Measurements from ENCODE around the gene MYO7B.

MYO7B gene

DNA sequence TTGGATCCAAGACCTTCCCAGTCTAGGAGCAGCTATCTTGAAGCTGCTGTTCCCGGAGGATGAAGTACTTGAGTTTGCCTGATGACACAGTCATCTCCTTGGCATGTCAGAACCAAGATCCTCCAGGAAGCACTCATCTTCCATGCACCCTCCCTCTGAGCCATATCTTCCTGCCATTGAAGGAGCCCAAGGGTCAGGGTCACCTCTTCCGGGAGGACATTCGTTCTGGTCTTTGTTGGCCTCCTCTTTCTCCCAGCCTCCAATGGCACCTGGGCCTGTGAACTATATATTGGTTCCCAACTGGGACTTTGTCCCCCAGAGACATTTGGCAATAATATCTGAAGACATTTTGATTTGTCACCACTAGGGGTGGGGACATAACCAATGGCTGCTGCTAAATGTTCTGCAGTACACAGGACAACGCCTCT, 4.2 kb upstream of the MYO7B start:
- Histone ChIP-seq H4K20me1 (ENCODE audit: insufficient read depth, low read length) (no peaks in the 10 kb centered on the region), H3K79me2 (ENCODE audit: insufficient read depth, low read length) (no peaks in the 10 kb centered on the region), H3F3A (ENCODE audit: insufficient read depth, low read length) (no peaks in the 10 kb centered on the region), H3K27ac (ENCODE audit: low read depth, low read length, poor library complexity, severe bottlenecking) (no peak overlapping the region), H3K4me3 (ENCODE audit: low read depth, low read length, poor library complexity, severe bottlenecking) (no peak overlapping the region), H3K9me2 (ENCODE audit: low read depth, low read length) (no peaks in the 10 kb centered on the region), H3K27me3 (ENCODE audit: insufficient read depth, low read length) (no peaks in the 10 kb centered on the region; the same call in 1 of the 2 replicates), H3K36me3 (ENCODE audit: insufficient read depth, low read length) (no peaks in the 10 kb centered on the region), H3K4me1 (ENCODE audit: insufficient read depth, low read length, severe bottlenecking) (peaks cover 8% of the 10 kb centered on the region), H3K4me2 (ENCODE audit: low read length) (no peak overlapping the region), H3K9ac (ENCODE audit: low read length) (no peak overlapping the region), H2AFZ (ENCODE audit: low read length) (no peak overlapping the region), H3K9me3 (ENCODE audit: low read length) (no peaks in the 10 kb centered on the region)
- peak; percentile 13; the same call in 1 of the 2 replicates for TF ChIP-seq CTCF (IDR thresholded peaks at IDR 0.05; ENCODE audit: low read length)
- no peak for TF ChIP-seq EZH2 (IDR thresholded peaks at IDR 0.05; ENCODE audit: borderline replicate concordance, low read length)

- no peaks in the 10 kb centered on the region; the same call in 1 of the 2 replicates for H3K27me3 ChIP-seq (ENCODE audit: insufficient read depth, low read length)
- H3F3A ChIP-seq (ENCODE audit: insufficient read depth, low read length): no peaks in the 10 kb centered on the region
- H3K9me2 ChIP-seq (ENCODE audit: low read depth, low read length): no peaks in the 10 kb centered on the region
- H3K79me2 ChIP-seq (ENCODE audit: insufficient read depth, low read length): no peaks in the 10 kb centered on the region
- no peaks in the 10 kb centered on the region for H4K20me1 ChIP-seq (ENCODE audit: insufficient read depth, low read length)
- no peak overlapping the region for H3K27ac ChIP-seq (ENCODE audit: low read depth, low read length, poor library complexity, severe bottlenecking)
- H3K9ac ChIP-seq (ENCODE audit: low read length): no peak overlapping the region
- no peak overlapping the region for H3K4me3 ChIP-seq (ENCODE audit: low read depth, low read length, poor library complexity, severe bottlenecking)
- H3K9me3 ChIP-seq (ENCODE audit: low read length): no peaks in the 10 kb centered on the region
- no peak overlapping the region for H2AFZ ChIP-seq (ENCODE audit: low read length)
- no peaks in the 10 kb centered on the region for H3K36me3 ChIP-seq (ENCODE audit: insufficient read depth, low read length)
- no peak overlapping the region for H3K4me2 ChIP-seq (ENCODE audit: low read length)
- peaks cover 2% of the 10 kb centered on the region for H3K4me1 ChIP-seq (ENCODE audit: insufficient read depth, low read length, severe bottlenecking)
- no peak for TF ChIP-seq EZH2 (IDR thresholded peaks at IDR 0.05; ENCODE audit: borderline replicate concordance, low read length)
- no peak for TF ChIP-seq CTCF (IDR thresholded peaks at IDR 0.05; ENCODE audit: low read length)
These were observed 3.2 kb upstream of the MYO7B start for GRCh38 chr2:127532296-127532695.

DNA sequence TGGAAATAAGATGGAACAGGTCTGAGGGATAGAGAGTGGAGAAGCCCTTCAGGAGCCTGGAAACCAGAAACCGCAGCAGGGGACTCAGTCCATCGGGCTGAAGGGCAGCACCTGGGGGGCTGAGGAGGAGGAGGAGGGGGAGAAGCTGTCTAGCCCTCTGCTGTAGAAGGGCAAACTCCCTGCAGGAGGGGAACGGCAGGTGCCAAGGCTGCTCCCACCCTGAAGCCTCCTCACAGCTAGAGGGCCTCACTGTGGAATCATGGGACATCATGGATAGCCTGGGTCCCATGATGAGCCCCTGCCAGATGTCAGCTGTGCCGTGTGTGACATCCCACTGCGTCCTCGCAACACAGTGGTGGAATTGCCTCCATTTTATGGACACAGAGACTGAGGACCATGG, 435 bp downstream of the MYO7B start:
- no peak overlapping the region for H2AFZ ChIP-seq (ENCODE audit: low read length)
- no peaks in the 10 kb centered on the region for H3K9me2 ChIP-seq (ENCODE audit: low read depth, low read length)
- no peaks in the 10 kb centered on the region for H3F3A ChIP-seq (ENCODE audit: insufficient read depth, low read length)
- H4K20me1 ChIP-seq (ENCODE audit: insufficient read depth, low read length): no peaks in the 10 kb centered on the region
- no peak overlapping the region for H3K4me3 ChIP-seq (ENCODE audit: low read depth, low read length, poor library complexity, severe bottlenecking)
- no peaks in the 10 kb centered on the region for H3K36me3 ChIP-seq (ENCODE audit: insufficient read depth, low read length)
- no peaks in the 10 kb centered on the region; the same call in 1 of the 2 replicates for H3K27me3 ChIP-seq (ENCODE audit: insufficient read depth, low read length)
- no peaks in the 10 kb centered on the region for H3K4me1 ChIP-seq (ENCODE audit: insufficient read depth, low read length, severe bottlenecking)
- no peaks in the 10 kb centered on the region for H3K9me3 ChIP-seq (ENCODE audit: low read length)
- no peak overlapping the region for H3K27ac ChIP-seq (ENCODE audit: low read depth, low read length, poor library complexity, severe bottlenecking)
- no peak for TF ChIP-seq EZH2 (IDR thresholded peaks at IDR 0.05; ENCODE audit: borderline replicate concordance, low read length)
- H3K9ac ChIP-seq (ENCODE audit: low read length): no peak overlapping the region
- H3K79me2 ChIP-seq (ENCODE audit: insufficient read depth, low read length): no peaks in the 10 kb centered on the region
- no peak overlapping the region for H3K4me2 ChIP-seq (ENCODE audit: low read length)

Measured in OCI-LY1 (cell line).